CD4-positive, alpha-beta T cell treated with Interleukin-15 for 4 hours (primary cell): ENCODE results near the gene PTPRO.
A peak's percentile ranks its signal among the peaks of the same experiment; 100 is the strongest.

Source experiments
- DNase-seq: peaks from one replicate; pipeline ENCODE4 v3.0.0-alpha.2; 2020; ENCODE audit warnings: low spot score

Gene PTPRO

DNA sequence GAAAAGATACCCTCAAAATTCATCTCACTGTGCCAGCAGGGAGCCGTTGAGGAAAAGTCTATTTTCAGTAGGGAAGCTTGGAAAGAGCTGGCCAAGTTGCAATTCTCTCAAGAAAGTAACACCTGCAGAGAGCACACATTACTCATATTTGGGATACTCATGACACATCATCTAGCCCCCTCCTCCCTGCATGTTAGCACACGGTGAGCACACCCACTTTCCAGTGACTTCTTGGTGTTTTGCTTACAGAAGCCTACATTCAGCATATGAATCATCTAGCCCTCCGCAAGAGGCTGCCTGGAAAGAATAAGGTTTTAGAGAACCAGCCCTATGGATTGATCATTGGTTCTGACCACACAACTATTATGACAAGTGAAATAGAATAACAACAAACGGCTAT lies 124.5 kb downstream of the PTPRO start:
- no peak for DNase-seq

DNA sequence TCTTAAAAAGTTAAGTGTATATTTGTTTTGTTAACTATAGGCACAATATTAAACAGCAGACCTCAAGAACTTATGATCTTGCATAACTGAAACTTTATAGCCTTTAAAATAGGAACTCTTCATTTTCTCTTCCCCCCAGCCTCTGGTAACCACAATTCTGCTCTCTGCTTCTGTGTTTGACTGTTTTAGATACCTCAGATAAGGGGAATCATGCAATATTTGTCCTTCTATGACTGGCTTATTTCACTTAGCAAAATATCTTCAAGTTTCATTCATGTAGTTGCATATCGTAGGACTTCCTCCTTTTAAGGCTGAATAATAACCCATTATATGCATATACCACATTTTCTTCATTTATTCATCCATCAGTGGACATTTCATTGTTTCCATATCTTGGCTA lies 131.3 kb downstream of the PTPRO start:
- no peak for DNase-seq

GRCh38 chr12:15458008-15458407 lies 135.7 kb downstream of the PTPRO start:
- no peak for DNase-seq

DNA sequence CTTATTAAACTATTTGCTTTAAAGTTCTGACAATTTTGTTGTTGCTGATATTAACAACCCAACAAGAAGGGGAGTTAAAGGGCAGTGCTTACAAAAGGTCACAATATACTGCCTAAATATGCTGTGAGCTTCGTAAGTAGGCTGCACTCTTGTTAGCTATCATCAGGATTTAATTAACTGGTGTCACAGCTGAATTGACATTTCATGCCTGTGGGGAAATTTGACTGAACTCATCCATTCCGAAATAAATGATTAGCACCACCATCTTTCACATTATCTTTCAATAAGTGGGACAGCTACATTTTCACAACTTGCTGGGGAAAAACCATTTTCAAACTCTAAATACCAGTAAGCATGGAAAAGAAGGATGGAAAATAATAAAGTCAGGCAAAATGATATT lies 146.6 kb downstream of the PTPRO start:
- DNase-seq = no peak

DNA sequence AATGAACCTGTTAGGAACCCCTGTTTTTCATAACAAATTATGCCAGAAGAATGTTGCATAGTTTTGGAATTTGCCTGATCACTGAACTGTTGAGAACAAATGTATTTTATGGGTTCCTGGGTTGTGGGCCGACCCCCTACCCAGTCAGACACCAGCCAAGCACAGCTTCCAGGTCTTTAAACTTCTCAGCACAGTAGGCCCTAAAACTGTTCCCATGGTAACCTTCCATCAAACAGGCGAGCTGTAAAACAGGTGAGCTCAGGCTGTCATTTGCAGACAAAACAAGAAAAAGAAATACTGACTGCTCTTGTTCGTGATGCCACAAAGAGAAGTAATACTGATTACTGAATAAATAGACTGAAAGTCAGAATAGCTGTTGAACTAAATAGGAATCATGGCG lies 147.0 kb downstream of the PTPRO start:
- DNase-seq = no peak

- no peak for DNase-seq
Measured at GRCh38 chr12:15472036-15472435, 149.7 kb downstream of the PTPRO start.

- no peak for DNase-seq
Measured at GRCh38 chr12:15474766-15475165, 152.5 kb downstream of the PTPRO start.

- no peak for DNase-seq
Measured at GRCh38 chr12:15477761-15478160, 155.5 kb downstream of the PTPRO start.

- DNase-seq = no peak
Measured at GRCh38 chr12:15481846-15482245, 159.5 kb downstream of the PTPRO start.

DNA sequence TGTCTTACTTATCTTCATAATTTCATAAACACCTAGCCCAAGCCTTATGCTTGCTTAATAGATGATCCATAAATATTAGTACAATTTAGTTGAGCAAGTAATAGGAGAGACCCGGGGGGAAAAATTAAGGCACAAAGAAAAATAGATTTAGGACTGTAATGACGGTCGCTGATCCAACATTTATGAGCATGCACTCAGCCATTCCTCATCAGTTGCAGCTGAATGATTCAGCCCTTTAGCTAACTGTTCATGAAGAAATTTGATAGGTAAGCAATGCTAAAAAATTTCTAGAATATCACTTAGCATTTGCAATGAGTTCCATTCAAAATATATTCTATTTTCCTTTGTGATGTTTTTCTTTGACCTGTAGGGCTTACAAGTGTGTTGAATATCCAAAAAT lies 163.2 kb downstream of the PTPRO start:
- DNase-seq = no peak

- DNase-seq = no peak
Measured at GRCh38 chr12:15486859-15487258, 164.6 kb downstream of the PTPRO start.

GRCh38 chr12:15488481-15488880 lies 166.2 kb downstream of the PTPRO start:
- DNase-seq = no peak

- DNase-seq = no peak
Measured at GRCh38 chr12:15494329-15495046, 172.2 kb downstream of the PTPRO start.

GRCh38 chr12:15495746-15496145 lies 173.4 kb downstream of the PTPRO start:
- no peak for DNase-seq

- no peak for DNase-seq
Measured at GRCh38 chr12:15496738-15497137, 174.4 kb downstream of the PTPRO start.

DNA sequence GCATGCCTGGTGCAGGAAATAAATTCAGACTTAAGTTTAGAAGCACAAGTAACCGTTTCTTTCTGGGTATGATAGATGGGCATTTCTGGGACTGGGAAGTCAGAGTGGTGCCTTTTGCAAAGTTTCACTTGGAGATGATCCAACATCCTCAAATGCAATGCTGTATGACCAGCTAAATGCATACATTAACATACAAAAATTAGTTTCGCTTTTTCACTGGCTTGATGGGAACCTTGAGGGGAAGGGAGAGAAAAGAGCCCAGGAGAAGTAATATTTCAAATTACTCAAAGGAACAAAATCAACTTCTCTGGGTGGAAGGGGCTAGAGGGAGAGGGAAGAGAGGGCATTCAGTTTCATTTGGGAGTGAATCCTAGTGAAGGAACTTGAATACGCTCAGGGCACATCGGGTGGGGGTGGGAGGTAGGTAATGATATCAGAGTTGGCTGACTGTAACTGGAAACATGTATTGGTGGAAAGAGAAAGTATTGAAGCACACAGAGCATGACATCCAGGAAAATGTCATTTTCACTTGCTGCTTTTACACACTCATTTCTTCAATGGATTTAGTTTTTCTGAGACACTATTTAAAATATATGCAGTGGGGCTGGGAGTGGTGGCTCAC lies 175.5 kb downstream of the PTPRO start:
- DNase-seq = no peak

- no peak for DNase-seq
Measured at GRCh38 chr12:15502211-15502610, 179.9 kb downstream of the PTPRO start.

DNA sequence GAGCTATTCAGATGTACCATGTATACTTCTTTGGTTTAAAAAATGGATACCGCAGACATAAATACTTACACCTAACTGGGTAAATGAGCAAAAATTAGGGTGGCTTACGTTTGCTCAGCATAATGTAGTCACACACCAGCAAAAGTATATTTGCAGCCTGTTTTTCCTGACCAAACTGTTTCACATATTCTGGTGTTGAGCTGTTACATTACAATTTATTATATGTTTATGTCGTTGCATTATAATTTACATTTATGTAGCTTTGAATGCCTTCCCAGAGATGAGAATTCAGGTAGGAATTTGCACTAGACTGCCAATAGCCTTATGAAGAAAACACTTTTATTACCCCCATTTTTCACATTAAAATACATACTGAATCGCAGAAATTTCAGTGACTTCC lies 183.3 kb downstream of the PTPRO start:
- no peak for DNase-seq

DNA sequence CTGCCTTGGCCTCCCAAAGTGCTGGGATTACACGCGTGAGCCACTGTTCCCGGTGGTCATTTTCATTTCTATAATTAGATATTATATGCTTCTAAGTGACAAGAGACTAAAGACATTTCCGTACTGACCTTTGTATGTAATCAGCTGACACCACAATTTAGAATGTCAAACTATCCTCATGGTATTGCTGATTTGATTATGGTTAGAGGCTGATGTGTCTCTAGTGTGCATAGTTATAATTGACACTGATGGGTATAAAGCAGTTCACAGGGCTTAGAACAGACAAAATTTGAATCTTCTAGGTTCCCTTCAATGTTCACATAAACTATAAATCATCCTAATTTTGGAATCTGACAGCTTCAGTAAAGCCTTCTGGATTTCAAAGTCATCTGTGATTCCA lies 192.7 kb downstream of the PTPRO start:
- no peak for DNase-seq

DNA sequence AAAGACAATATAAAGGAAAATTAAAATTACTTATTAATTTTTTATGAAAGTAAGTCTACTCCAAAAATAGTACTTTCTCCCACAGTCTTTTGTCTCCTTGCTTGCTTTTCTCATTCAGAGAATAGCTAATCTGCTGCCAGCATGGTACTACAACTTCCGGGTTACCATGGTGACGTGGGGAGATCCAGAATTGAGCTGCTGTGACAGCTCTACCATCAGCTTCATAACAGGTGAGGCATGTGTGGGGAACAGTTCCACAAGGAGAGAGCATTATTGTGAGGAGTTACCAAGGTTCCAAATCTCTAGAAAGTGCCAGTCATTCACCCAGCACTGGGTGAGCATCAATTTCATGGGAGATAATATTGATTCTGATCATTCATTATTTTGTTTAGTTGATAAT lies 197.8 kb downstream of the PTPRO start:
- no peak for DNase-seq

DNA sequence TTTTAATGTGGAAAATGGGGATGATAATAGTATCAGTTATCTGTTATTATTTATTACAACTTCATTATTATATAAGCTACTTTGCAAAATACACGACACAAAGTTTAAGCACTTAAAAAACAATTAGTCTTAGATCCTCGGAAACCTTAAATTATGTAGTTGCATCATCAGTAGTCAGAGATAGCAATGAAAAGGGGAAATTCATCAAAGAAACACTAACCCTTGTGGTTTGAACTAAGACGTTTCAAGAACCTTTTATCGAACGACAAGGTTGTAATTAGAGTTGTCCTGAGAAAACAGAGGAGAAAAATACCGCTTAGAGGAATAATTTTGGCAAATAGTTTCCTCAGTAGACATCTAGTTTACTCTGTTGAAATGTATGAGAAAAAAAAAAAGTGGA lies 198.5 kb downstream of the PTPRO start:
- DNase-seq = no peak

DNA sequence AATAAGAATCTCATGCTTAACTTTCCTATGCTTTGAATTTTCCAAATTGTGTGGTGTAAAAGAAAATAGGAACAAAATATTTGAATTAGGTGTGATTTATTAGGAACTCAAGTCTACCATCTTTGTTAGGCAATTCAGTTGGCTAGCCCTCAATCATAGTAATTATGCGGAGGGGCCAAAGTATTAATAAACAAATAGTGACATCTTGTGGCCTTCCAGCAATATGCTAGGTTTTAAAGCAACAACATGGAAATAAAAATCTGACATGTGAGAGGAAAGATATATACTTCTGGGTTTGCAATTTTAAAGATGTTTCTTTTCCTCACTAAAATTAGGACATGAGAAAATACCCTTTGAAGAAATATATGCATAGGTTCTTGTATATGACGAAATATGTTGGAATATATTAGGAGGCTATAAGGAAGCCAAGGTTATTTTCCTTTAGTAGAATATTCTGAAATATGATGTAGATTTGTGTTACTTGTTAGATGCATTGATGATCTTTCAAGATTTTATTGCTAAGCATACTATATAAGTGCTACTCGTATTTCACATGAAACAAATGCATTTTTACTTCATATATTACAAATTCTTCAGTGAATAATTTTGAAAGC lies 200.4 kb downstream of the PTPRO start:
- DNase-seq = peak; percentile 14

DNA sequence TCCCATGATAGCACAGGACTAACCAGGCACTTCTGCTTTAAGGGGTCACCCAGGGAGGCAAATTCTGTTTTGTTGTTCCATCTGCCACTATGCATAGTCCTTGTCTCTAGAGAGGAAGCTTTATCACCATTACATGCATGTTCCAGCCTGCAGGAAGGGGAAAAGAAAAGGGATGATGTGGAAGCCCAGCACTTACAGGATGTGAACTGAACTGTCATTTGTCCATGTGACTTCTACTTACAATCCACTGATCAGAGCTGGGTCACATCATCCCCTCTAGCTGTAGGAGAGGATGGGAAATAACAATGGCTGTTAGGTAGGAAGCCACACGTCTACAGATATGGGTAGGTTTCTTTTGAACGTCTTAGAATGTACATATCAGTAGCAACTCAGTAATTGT lies 203.1 kb downstream of the PTPRO start:
- DNase-seq = no peak

DNA sequence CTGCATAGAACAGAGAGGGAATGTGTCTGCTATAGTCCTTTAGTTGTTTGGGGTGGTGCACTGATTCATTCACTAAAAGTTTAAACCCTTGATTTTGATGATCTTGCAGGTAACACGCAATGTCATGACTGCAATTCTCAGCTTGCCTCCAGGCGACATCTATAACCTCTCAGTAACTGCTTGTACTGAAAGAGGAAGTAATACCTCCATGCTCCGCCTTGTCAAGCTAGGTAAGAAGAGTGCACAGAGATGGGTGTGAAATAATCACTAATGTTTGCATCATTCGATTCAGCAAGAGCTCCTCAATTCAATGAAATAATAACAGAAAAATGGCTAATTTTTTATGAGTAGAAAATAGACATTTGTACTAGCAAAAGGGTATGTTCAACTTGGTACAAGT lies 203.7 kb downstream of the PTPRO start:
- no peak for DNase-seq
